ENCODE measurements around the gene COL6A3. TPM values are rescaled to one million over a fixed set of nuclear protein-coding genes. Genes with fewer than 3 reads are reported as not detected.

The COL6A3 gene
- total RNA-seq, 1 donor from 2014 or later, result 124 TPM

- H3K27me3 ChIP-seq (ENCODE audit: control insufficient read depth, insufficient read depth, low read length), result no peaks in the 10 kb centered on the region
- TF ChIP-seq CTCF (IDR thresholded peaks at IDR 0.05; ENCODE audit: insufficient read depth, low read length, poor library complexity, severe bottlenecking), result no peak
- no peak for DNase-seq (ENCODE audit: low read depth)
- no peak overlapping the region for H3K4me3 ChIP-seq (ENCODE audit: low read depth, low read length)
- no peaks in the 10 kb centered on the region for H3K36me3 ChIP-seq (ENCODE audit: control insufficient read depth, insufficient read depth, low read length)
Observed at GRCh38 chr2:237457388-237457941, 43.5 kb upstream of the COL6A3 start.

- Histone ChIP-seq H3K4me3 (ENCODE audit: low read depth, low read length) (no peak overlapping the region), H3K36me3 (ENCODE audit: control insufficient read depth, insufficient read depth, low read length) (no peaks in the 10 kb centered on the region), H3K27me3 (ENCODE audit: control insufficient read depth, insufficient read depth, low read length) (no peaks in the 10 kb centered on the region)
- TF ChIP-seq CTCF (IDR thresholded peaks at IDR 0.05; ENCODE audit: insufficient read depth, low read length, poor library complexity, severe bottlenecking), result no peak
- no peak for DNase-seq (ENCODE audit: low read depth)
Observed at GRCh38 chr2:237456200-237456843, 42.4 kb upstream of the COL6A3 start.

- no peaks in the 10 kb centered on the region for H3K36me3 ChIP-seq (ENCODE audit: control insufficient read depth, insufficient read depth, low read length)
- no peak for DNase-seq (ENCODE audit: low read depth)
- H3K4me3 ChIP-seq (ENCODE audit: low read depth, low read length), result no peak overlapping the region
- no peaks in the 10 kb centered on the region for H3K27me3 ChIP-seq (ENCODE audit: control insufficient read depth, insufficient read depth, low read length)
- TF ChIP-seq CTCF (IDR thresholded peaks at IDR 0.05; ENCODE audit: insufficient read depth, low read length, poor library complexity, severe bottlenecking), result no peak
Observed at GRCh38 chr2:237455764-237456163, 41.8 kb upstream of the COL6A3 start.

- Histone ChIP-seq H3K36me3 (ENCODE audit: control insufficient read depth, insufficient read depth, low read length) (no peaks in the 10 kb centered on the region), H3K4me3 (ENCODE audit: low read depth, low read length) (no peak overlapping the region), H3K27me3 (ENCODE audit: control insufficient read depth, insufficient read depth, low read length) (no peaks in the 10 kb centered on the region)
- TF ChIP-seq CTCF (IDR thresholded peaks at IDR 0.05; ENCODE audit: insufficient read depth, low read length, poor library complexity, severe bottlenecking), result no peak
- no peak for DNase-seq (ENCODE audit: low read depth)
Observed at GRCh38 chr2:237453671-237454070, 39.7 kb upstream of the COL6A3 start.

GRCh38 chr2:237452861-237453260 lies 38.9 kb upstream of the COL6A3 start:
- H3K27me3 ChIP-seq (ENCODE audit: control insufficient read depth, insufficient read depth, low read length), result no peaks in the 10 kb centered on the region
- DNase-seq (ENCODE audit: low read depth), result no peak
- H3K36me3 ChIP-seq (ENCODE audit: control insufficient read depth, insufficient read depth, low read length), result no peaks in the 10 kb centered on the region
- TF ChIP-seq CTCF (IDR thresholded peaks at IDR 0.05; ENCODE audit: insufficient read depth, low read length, poor library complexity, severe bottlenecking), result no peak
- H3K4me3 ChIP-seq (ENCODE audit: low read depth, low read length), result no peak overlapping the region
